Measurements from ENCODE around the gene NCAN.

NCAN gene

GRCh38 chr19:19232261-19232721 is 20.5 kb downstream of the NCAN start:
- DNase-seq, result no peak
- H3K27me3 Mint-ChIP-seq (ENCODE audit: low read depth, poor library complexity), result peaks cover 31% of the 10 kb centered on the region
- TF ChIP-seq CTCF (IDR thresholded peaks at IDR 0.05), result no peak
- H3K9me3 Mint-ChIP-seq, result peaks cover 35% of the 10 kb centered on the region
- H3K4me3 Mint-ChIP-seq, result no peak overlapping the region
- H3K27ac Mint-ChIP-seq, result no peak overlapping the region
- no peaks in the 10 kb centered on the region for H3K36me3 Mint-ChIP-seq (ENCODE audit: low read depth)
- peaks cover 4% of the 10 kb centered on the region for H3K4me1 Mint-ChIP-seq

DNA sequence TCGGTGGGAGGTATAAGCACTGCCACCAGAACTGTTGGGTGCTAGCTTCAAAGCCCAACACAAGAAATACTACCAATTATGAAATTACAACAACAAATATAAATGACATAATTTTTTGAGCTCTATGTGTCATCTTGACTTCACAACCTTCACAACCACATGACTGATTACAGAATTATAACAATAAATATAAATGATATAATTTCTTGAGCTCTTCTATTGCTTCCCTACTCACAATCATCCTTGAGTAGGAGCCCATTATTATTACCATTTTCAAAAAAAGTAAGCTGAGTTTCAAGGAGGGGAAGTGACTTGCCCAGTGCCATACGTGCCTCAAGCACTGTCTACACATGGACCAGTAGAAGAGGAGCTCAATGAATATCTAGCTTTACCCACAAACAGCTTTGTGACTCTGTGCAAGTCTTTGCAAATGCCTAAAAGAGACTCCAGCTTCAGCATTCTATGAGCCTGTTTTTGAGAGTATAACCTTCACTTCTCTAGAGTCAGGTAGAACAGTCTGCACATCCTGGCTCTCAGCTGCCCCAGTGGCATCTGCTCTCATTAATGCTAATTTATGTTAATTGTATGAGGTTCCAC is 22.6 kb downstream of the NCAN start:
- DNase-seq, result no peak
- Mint-ChIP-seq H3K4me1 (no peaks in the 10 kb centered on the region), H3K9me3 (peaks cover 37% of the 10 kb centered on the region)

GRCh38 chr19:19236173-19236572 is 24.4 kb downstream of the NCAN start:
- Mint-ChIP-seq H3K4me1 (no peaks in the 10 kb centered on the region), H3K9me3 (peaks cover 37% of the 10 kb centered on the region), H3K36me3 (ENCODE audit: low read depth) (no peaks in the 10 kb centered on the region), H3K27ac (no peak overlapping the region), H3K27me3 (ENCODE audit: low read depth, poor library complexity) (peaks cover 29% of the 10 kb centered on the region), H3K4me3 (no peak overlapping the region)
- TF ChIP-seq CTCF (IDR thresholded peaks at IDR 0.05), result no peak
- no peak for DNase-seq

More for the DNA sequence above, 22.6 kb downstream of the NCAN start:
- H3K27me3 Mint-ChIP-seq (ENCODE audit: low read depth, poor library complexity), result peaks cover 29% of the 10 kb centered on the region
- no peaks in the 10 kb centered on the region for H3K36me3 Mint-ChIP-seq (ENCODE audit: low read depth)
- no peak for TF ChIP-seq CTCF (IDR thresholded peaks at IDR 0.05)
- no peak overlapping the region for H3K27ac Mint-ChIP-seq
- H3K4me3 Mint-ChIP-seq, result no peak overlapping the region

GRCh38 chr19:19238126-19238894 is 26.6 kb downstream of the NCAN start:
- Mint-ChIP-seq H3K27me3 (ENCODE audit: low read depth, poor library complexity) (peaks cover 37% of the 10 kb centered on the region), H3K4me1 (no peaks in the 10 kb centered on the region), H3K27ac (no peak overlapping the region), H3K9me3 (peaks cover 31% of the 10 kb centered on the region), H3K4me3 (no peak overlapping the region), H3K36me3 (ENCODE audit: low read depth) (no peaks in the 10 kb centered on the region)
- no peak for DNase-seq
- no peak for TF ChIP-seq CTCF (IDR thresholded peaks at IDR 0.05)

DNA sequence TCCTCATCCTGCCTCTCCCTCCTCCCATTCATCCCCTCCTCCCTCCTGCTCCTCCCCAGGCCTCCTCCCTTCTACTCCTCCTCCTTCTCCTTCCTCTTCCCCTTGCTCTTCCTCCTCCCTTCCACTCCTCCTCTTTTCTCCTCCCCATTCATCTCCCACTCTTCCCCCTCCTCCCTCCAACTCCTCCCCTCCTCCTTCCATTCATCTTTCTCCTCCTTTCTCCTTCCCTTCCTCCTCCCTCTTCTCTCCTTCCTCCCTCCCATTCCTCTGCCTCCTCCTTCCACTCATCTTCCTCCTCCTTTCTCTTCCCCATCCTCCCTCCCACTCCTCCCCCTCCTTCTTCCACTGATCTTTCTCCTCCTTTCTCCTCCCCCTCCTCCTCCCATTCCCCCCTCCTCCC is 27.9 kb downstream of the NCAN start:
- no peak for DNase-seq
- no peaks in the 10 kb centered on the region for H3K36me3 Mint-ChIP-seq (ENCODE audit: low read depth)
- H3K4me3 Mint-ChIP-seq, result no peak overlapping the region
- H3K27ac Mint-ChIP-seq, result no peak overlapping the region
- peaks cover 18% of the 10 kb centered on the region for H3K9me3 Mint-ChIP-seq
- no peak for TF ChIP-seq CTCF (IDR thresholded peaks at IDR 0.05)
- H3K27me3 Mint-ChIP-seq (ENCODE audit: low read depth, poor library complexity), result peaks cover 43% of the 10 kb centered on the region
- no peaks in the 10 kb centered on the region for H3K4me1 Mint-ChIP-seq
